Glutamatergic neuron (in vitro differentiated cells): Measurements from ENCODE around the gene KCNH1. TPM values are rescaled to one million over a fixed set of nuclear protein-coding genes. Genes with fewer than 3 reads are reported as not detected.

Experiments
- DNase-seq: peaks from one replicate; pipeline ENCODE4 v3.0.0; 2022
- H3K27ac Mint-ChIP-seq: one replicate; pipeline ENCODE4 v1.8.0; 2020; ENCODE audit warnings: mild to moderate bottlenecking, mixed read lengths, inconsistent platforms; ENCODE audit not compliant: unreplicated experiment
- H3K27me3 Mint-ChIP-seq: one replicate; pipeline ENCODE4 v1.8.0; 2020; ENCODE audit warnings: mild to moderate bottlenecking, moderate library complexity, mixed read lengths, inconsistent platforms; ENCODE audit not compliant: unreplicated experiment
- H3K36me3 Mint-ChIP-seq: one replicate; pipeline ENCODE4 v1.8.0; 2020; ENCODE audit warnings: mild to moderate bottlenecking, mixed read lengths, inconsistent platforms; ENCODE audit not compliant: unreplicated experiment
- H3K4me1 Mint-ChIP-seq: one replicate; pipeline ENCODE4 v1.8.0; 2020; ENCODE audit warnings: mild to moderate bottlenecking, low read depth, mixed read lengths, inconsistent platforms; ENCODE audit not compliant: unreplicated experiment
- H3K4me3 Mint-ChIP-seq: one replicate; pipeline ENCODE4 v1.8.0; 2020; ENCODE audit warnings: mild to moderate bottlenecking, mixed read lengths, inconsistent platforms; ENCODE audit not compliant: unreplicated experiment
- H3K9me3 Mint-ChIP-seq: one replicate; pipeline ENCODE4 v1.8.0; 2020; ENCODE audit warnings: mild to moderate bottlenecking, moderate library complexity, mixed read lengths, inconsistent platforms; ENCODE audit not compliant: unreplicated experiment
- CTCF ChIP-seq: fragments of 200-600 bp; sonication (generic); IDR thresholded peaks from one replicate; pipeline ENCODE4 v1.5.0; 2021; ENCODE audit not compliant: partially characterized antibody, unreplicated experiment
- total RNA-seq: library from RNA; stranded (reverse); fragmentation: NEBNext Ultra II Directional; extraction: Animal tissue kit (Norgen Biotek cat#: 25700); gene quantifications from one replicate; pipeline ENCODE4 v1.2.1, GENCODE V29; 2021; ENCODE audit not compliant: unreplicated experiment

The KCNH1 gene
- total RNA-seq, 1 donor from 2014 or later, result 7.8 TPM

DNA sequence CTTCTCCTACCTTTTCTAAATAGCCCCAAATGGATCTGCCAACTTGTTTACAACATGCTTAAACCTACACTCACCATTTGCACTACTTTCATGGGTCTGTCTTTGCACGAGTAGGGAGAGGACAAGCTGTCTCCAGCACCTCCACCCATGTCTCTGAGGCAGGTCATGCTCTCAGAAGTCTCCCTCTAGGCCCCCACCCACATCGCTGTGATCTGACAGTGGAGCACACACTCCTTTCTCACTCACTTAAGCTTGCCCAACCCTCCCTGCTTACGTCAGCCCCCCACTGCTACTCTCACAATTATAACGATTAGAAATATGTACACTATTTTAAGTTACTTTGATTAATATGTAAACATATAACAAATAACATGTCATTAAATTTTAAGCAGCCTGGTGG, 141.1 kb downstream of the KCNH1 start:
- no peak overlapping the region for H3K27ac Mint-ChIP-seq
- no peaks in the 10 kb centered on the region for H3K27me3 Mint-ChIP-seq
- no peaks in the 10 kb centered on the region for H3K4me1 Mint-ChIP-seq
- H3K36me3 Mint-ChIP-seq, result peaks cover 33% of the 10 kb centered on the region
- H3K9me3 Mint-ChIP-seq, result peaks cover 12% of the 10 kb centered on the region
- H3K4me3 Mint-ChIP-seq, result no peak overlapping the region
- no peak for TF ChIP-seq CTCF
- DNase-seq, result no peak

GRCh38 chr1:210989905-210990304, 144.0 kb downstream of the KCNH1 start:
- Mint-ChIP-seq H3K4me3 (no peak overlapping the region), H3K36me3 (peaks cover 21% of the 10 kb centered on the region), H3K27ac (no peak overlapping the region), H3K9me3 (peaks cover 12% of the 10 kb centered on the region), H3K27me3 (peaks cover 3% of the 10 kb centered on the region), H3K4me1 (no peaks in the 10 kb centered on the region)
- TF ChIP-seq CTCF, result no peak
- DNase-seq, result no peak

DNA sequence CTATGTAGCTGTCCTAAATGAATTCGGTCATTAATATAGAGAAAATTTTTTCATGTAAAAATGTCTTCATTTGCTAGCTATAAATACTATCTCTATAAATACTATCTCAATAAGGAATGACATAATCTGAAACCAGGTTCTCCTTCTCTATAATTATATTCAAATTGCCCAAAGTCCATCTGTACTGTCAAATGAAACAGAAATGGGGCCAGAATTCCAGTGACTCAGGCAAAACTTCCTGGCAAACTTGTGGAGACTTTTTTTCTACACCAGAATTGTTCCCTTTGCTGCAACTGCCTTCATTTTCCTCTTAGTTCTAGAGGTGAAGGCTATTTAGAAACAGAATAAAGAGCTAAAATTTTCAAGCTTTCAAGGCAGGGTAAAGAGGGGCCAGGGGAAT, 152.5 kb downstream of the KCNH1 start:
- DNase-seq, result no peak
- Mint-ChIP-seq H3K4me1 (no peaks in the 10 kb centered on the region), H3K9me3 (peaks cover 10% of the 10 kb centered on the region), H3K27me3 (peaks cover under 1% of the 10 kb centered on the region), H3K4me3 (no peak overlapping the region), H3K36me3 (peaks cover 4% of the 10 kb centered on the region), H3K27ac (no peak overlapping the region)
- TF ChIP-seq CTCF, result no peak

DNA sequence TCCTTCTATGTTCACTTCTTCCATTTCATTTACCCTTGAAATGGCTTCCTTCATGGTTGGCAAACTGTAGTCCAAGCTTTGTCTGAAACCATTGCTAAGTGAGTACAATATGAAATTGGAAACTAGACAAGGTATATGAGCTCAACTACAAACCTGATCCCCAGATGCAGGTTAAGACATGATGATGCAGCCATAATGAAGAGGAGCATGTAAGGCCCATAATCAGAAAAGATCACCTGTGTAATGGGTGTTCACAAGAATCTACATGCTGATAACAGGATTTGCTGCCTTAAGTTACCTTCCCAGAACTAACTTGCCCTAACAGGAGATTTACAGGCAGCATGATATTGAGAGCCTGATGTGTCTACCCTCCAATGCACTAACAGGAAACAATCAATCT, 153.9 kb downstream of the KCNH1 start:
- Mint-ChIP-seq H3K27me3 (no peaks in the 10 kb centered on the region), H3K4me3 (no peak overlapping the region)
- DNase-seq, result no peak

DNA sequence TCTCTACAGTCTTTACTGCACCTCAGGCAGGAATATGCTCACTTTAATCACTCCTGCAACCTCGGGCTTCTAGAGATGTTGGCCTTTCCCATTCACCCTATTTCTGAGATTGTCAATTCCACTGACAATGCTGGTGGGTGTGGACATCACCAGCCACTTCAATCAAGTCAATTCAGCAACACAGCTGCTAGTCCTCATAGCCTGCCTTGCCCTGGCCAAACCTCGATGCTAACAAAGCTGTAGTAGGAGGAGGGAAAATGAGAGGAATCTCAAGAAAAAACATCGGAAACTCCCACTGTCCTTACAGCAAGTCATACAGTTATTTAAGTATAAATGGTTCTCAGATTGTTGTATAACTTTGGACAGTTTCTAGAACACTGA, 155.0 kb downstream of the KCNH1 start:
- no peak for TF ChIP-seq CTCF
- H3K27ac Mint-ChIP-seq, result no peak overlapping the region
- no peaks in the 10 kb centered on the region for H3K4me1 Mint-ChIP-seq
- peaks cover 3% of the 10 kb centered on the region for H3K9me3 Mint-ChIP-seq
- no peaks in the 10 kb centered on the region for H3K27me3 Mint-ChIP-seq
- H3K4me3 Mint-ChIP-seq, result no peak overlapping the region
- no peaks in the 10 kb centered on the region for H3K36me3 Mint-ChIP-seq
- no peak for DNase-seq

More for the DNA sequence above, 153.9 kb downstream of the KCNH1 start:
- H3K27ac Mint-ChIP-seq, result no peak overlapping the region
- TF ChIP-seq CTCF, result no peak
- H3K36me3 Mint-ChIP-seq, result no peaks in the 10 kb centered on the region
- H3K4me1 Mint-ChIP-seq, result no peaks in the 10 kb centered on the region
- H3K9me3 Mint-ChIP-seq, result peaks cover 3% of the 10 kb centered on the region
